Smooth muscle cell (in vitro differentiated cells): ENCODE measurements around the gene TNFRSF11A. TPM values are rescaled to one million over a fixed set of nuclear protein-coding genes. Genes with fewer than 3 reads are reported as not detected.
A peak's percentile ranks its signal among the peaks of the same experiment; 100 is the strongest.

Experiments
- DNase-seq: peaks from one replicate; lab custom pipeline; 2025; ENCODE audit not compliant: unreplicated experiment; lab: John Stamatoyannopoulos, UW
- H2AFZ ChIP-seq: fragments of 200-600 bp; sonication (generic); 2 replicates; pipeline ENCODE4 v1.6.0; 2016; ENCODE audit warnings: antibody characterized with exemption, low read depth, mild to moderate bottlenecking
- H3F3A ChIP-seq: fragments of 200-600 bp; sonication (generic); 2 replicates; pipeline ENCODE4 v1.6.0; 2017; ENCODE audit warnings: antibody characterized with exemption, low read depth
- H3K27ac ChIP-seq: fragments of 200-600 bp; sonication (generic); 2 replicates; pipeline ENCODE4 v1.5.1; 2016; ENCODE audit warnings: low read depth, mild to moderate bottlenecking
- H3K27me3 ChIP-seq: fragments of 200-600 bp; sonication (generic); 2 replicates; pipeline ENCODE4 v1.6.1; 2016; ENCODE audit warnings: low read depth, mild to moderate bottlenecking
- H3K36me3 ChIP-seq: fragments of 200-600 bp; sonication (generic); 2 replicates; pipeline ENCODE4 v1.5.1; 2016; ENCODE audit warnings: low read depth
- H3K4me1 ChIP-seq: fragments of 200-600 bp; sonication (generic); 2 replicates; pipeline ENCODE4 v1.5.1; 2016; ENCODE audit warnings: low read depth
- H3K4me2 ChIP-seq: fragments of 200-600 bp; sonication (generic); 2 replicates; pipeline ENCODE4 v1.6.0; 2016; ENCODE audit warnings: mild to moderate bottlenecking
- H3K4me3 ChIP-seq: fragments of 200-600 bp; sonication (generic); 2 replicates; pipeline ENCODE4 v1.5.1; 2016; ENCODE audit warnings: mild to moderate bottlenecking
- H3K79me2 ChIP-seq: fragments of 200-600 bp; sonication (generic); 2 replicates; pipeline ENCODE4 v1.6.0; 2016; ENCODE audit warnings: low read depth, mild to moderate bottlenecking
- H3K9ac ChIP-seq: fragments of 200-600 bp; sonication (generic); 2 replicates; pipeline ENCODE4 v1.6.0; 2016; ENCODE audit warnings: low read depth
- H3K9me3 ChIP-seq: fragments of 200-600 bp; sonication (generic); replicated peaks from 2 replicates; pipeline ENCODE4 v1.5.1; 2016; ENCODE audit warnings: low read depth
- H4K20me1 ChIP-seq: fragments of 200-600 bp; sonication (generic); 2 replicates; pipeline ENCODE4 v1.6.0; 2016; ENCODE audit warnings: low read depth
- WGBS: methylation state at CpG from one replicate; pipeline ENCODE4 v1.1.7; 2016; ENCODE audit warnings: low lambda C conversion rate; 5-methylcytosine and 5-hydroxymethylcytosine counted together
- polyA plus RNA-seq: library from polyadenylated mRNA; unstranded; fragments of >200 nt; fragmentation: Nextera tagmentation; extraction: Ambion mirVana; gene quantifications from 2 replicates; pipeline ENCODE4 v1.2.1, GENCODE V29; 2016
- total RNA-seq: library from RNA; depleted of rRNA; stranded (reverse); fragments of >200 nt; gene quantifications from 2 replicates; pipeline ENCODE4 v1.2.3, GENCODE V29; 2014
- TF ChIP-seq, protein P1 (sequence below): fragments of 200-600 bp; sonication (generic); IDR thresholded peaks from 2 replicates; pipeline ENCODE4 v1.5.1; 2017; ENCODE audit warnings: borderline replicate concordance, mild to moderate bottlenecking, antibody characterized with exemption; ENCODE audit not compliant: insufficient read depth, poor library complexity, severe bottlenecking

TNFRSF11A gene
- total and polyA plus RNA-seq, 2 experiments from 2014 or later, result under 0.01 TPM; not detected in 1

DNA sequence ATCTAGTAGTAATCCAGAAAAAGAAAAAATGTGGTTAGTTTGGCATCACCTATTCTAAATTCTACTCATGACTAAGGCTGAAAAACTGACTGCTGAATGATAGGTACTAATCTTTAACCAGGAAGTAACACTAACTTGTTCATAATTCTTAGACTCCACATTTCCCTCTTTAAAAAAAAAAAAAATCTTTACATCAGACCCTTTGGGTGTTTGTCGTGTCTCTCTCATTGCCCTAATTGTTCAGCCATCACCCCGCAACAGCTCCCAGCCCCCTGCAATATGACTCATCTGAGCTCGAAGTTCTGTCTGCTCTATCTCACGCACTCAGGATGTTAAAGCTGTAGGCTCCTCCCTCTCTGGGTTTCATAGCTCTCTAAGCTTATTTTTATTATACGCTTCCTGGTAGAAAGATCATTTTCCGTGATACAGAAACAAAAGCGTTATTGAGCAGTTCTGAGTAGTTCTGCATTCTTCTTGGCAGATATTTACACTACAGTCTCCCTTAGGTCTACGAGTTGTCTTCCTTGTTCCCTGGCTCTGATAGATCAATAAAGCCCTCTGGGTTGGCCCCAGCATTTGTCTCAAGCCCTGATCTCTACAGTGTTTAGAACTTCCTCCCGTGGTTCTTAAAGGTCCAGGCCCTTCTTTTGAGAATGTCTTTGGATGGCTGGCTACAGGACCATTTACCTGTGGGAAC is 95.6 kb downstream of the TNFRSF11A start:
- peak overlapping the region; percentile 1 for H3K27ac ChIP-seq
- 19% methylated on average over 9 of the region's 9 CpGs for whole genome bisulfite sequencing
- H3K4me1 ChIP-seq, result no peaks in the 10 kb centered on the region
- H3K4me2 ChIP-seq, result peak overlapping the region; percentile 77
- H2AFZ ChIP-seq, result no peak overlapping the region
- peaks cover 16% of the 10 kb centered on the region for H3K27me3 ChIP-seq
- no peaks in the 10 kb centered on the region for H3K79me2 ChIP-seq
- H3F3A ChIP-seq, result no peaks in the 10 kb centered on the region
- no peaks in the 10 kb centered on the region for H4K20me1 ChIP-seq
- H3K36me3 ChIP-seq, result no peaks in the 10 kb centered on the region
- TF ChIP-seq, protein P1, sequence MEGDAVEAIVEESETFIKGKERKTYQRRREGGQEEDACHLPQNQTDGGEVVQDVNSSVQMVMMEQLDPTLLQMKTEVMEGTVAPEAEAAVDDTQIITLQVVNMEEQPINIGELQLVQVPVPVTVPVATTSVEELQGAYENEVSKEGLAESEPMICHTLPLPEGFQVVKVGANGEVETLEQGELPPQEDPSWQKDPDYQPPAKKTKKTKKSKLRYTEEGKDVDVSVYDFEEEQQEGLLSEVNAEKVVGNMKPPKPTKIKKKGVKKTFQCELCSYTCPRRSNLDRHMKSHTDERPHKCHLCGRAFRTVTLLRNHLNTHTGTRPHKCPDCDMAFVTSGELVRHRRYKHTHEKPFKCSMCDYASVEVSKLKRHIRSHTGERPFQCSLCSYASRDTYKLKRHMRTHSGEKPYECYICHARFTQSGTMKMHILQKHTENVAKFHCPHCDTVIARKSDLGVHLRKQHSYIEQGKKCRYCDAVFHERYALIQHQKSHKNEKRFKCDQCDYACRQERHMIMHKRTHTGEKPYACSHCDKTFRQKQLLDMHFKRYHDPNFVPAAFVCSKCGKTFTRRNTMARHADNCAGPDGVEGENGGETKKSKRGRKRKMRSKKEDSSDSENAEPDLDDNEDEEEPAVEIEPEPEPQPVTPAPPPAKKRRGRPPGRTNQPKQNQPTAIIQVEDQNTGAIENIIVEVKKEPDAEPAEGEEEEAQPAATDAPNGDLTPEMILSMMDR, result no peak
- H3K9ac ChIP-seq, result peak overlapping the region; percentile 37
- no peaks in the 10 kb centered on the region for H3K9me3 ChIP-seq
- no peak for DNase-seq
- H3K4me3 ChIP-seq, result peak overlapping the region; percentile 7

DNA sequence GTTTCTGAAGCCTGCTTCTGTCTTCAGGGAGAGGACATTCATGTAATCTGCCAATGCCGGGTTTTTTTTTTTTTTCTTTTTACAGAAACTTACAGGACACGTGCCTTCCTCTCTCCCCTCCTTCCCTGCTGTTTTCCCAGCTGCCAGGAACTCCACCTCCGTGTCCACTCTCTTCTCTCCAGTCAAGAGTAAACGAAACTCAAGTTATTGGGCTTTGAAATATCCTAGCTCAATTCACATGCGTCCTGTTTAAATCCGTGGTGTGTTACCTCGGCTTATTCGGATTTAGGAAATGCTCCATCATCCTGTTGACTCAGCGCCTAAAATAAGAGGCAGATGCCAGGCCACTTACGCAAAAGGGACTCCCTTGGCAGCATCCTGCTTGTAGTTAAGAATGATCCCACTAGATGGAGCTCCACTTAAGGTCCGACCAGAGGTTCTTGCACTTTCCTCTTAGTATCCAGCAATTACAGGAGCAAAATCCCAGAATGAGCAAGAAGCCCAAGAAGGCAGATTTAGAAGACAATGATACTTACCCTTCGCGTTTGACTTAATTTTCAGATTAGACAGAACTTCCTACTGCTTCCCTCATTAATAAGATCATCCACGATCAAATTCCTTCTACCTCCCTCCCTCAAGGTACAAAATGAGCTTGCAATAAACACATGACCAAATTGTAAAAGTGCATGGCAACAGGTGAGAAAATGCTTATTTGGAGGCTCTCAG is 100.5 kb downstream of the TNFRSF11A start:
- Histone ChIP-seq H3K27me3 (peaks cover 21% of the 10 kb centered on the region), H3K4me1 (no peaks in the 10 kb centered on the region), H2AFZ (no peak overlapping the region), H4K20me1 (no peaks in the 10 kb centered on the region), H3K36me3 (no peaks in the 10 kb centered on the region), H3F3A (no peaks in the 10 kb centered on the region), H3K9ac (peak overlapping the region; percentile 4), H3K27ac (peak overlapping the region; percentile 25), H3K79me2 (no peaks in the 10 kb centered on the region), H3K4me3 (peak overlapping the region; percentile 35), H3K9me3 (no peaks in the 10 kb centered on the region), H3K4me2 (peak overlapping the region; percentile 65)
- WGBS, result 7% methylated on average over 14 of the region's 14 CpGs
- TF ChIP-seq, protein P1, result peak; percentile 75
- DNase-seq, result peak; percentile 15

DNA sequence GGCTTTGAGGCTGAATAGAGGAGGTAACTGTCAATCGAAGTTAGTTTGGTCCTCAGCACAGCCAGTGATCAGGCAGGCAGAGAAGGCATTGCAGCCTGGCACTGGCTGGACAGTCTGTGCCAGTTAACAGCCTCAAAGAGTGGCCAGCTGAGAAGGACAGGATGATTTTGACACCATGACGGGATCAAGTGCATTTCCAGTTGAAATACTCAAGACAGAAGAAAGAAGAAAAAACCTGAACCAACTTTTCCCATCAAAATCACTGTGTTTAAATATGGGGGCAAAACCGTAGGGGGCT is 101.0 kb downstream of the TNFRSF11A start:
- H2AFZ ChIP-seq, result no peak overlapping the region
- no peak overlapping the region for H3K9ac ChIP-seq
- peaks cover 21% of the 10 kb centered on the region for H3K27me3 ChIP-seq
- H3K36me3 ChIP-seq, result no peaks in the 10 kb centered on the region
- H4K20me1 ChIP-seq, result no peaks in the 10 kb centered on the region
- H3K4me2 ChIP-seq, result no peak overlapping the region
- WGBS, result 65% methylated on average over 3 of the region's 3 CpGs
- no peak overlapping the region for H3K4me3 ChIP-seq
- H3F3A ChIP-seq, result no peaks in the 10 kb centered on the region
- H3K27ac ChIP-seq, result no peak overlapping the region
- no peaks in the 10 kb centered on the region for H3K79me2 ChIP-seq
- DNase-seq, result no peak
- no peaks in the 10 kb centered on the region for H3K9me3 ChIP-seq
- no peaks in the 10 kb centered on the region for H3K4me1 ChIP-seq
- TF ChIP-seq, protein P1, result no peak
